CD14-positive monocyte (primary cell): ENCODE data around the gene NTM. TPM values are rescaled to one million over a fixed set of nuclear protein-coding genes. Genes with fewer than 3 reads are reported as not detected.
A peak's percentile ranks its signal among the peaks of the same experiment; 100 is the strongest.

Experiments
- DNase-seq, 3 donors: peaks; one replicate each; pipeline ENCODE4 v3.0.0-alpha.2; 2011 to 2022
- H2AFZ ChIP-seq: 2 replicates; pipeline ENCODE4 v1.6.0; 2012; ENCODE audit warnings: mild to moderate bottlenecking, low read depth, low read length, inconsistent platforms; ENCODE audit not compliant: insufficient read depth, poor library complexity, severe bottlenecking
- H3K27ac ChIP-seq, 2 donors: 1 replicate in 1 of 2; 2 replicates in 1 of 2; pipeline ENCODE4 v1.5.1; 2012 to 2013; ENCODE audit warnings: low read length in 2 of 2, control low read depth in 1 of 2, inconsistent platforms in 1 of 2, low read depth in 1 of 2, mild to moderate bottlenecking in 1 of 2
- H3K27me3 ChIP-seq, 2 donors: one replicate each; pipeline versions ENCODE4 v1.6.0 to v1.6.1; 2011 to 2013; ENCODE audit warnings: low read length in 2 of 2; ENCODE audit not compliant: control insufficient read depth in 2 of 2, insufficient read depth in 2 of 2
- H3K36me3 ChIP-seq, 2 donors: replicated peaks in 1 of 2; 1 replicate in 1 of 2; 2 replicates in 1 of 2; pipeline versions ENCODE4 v1.5.1 to v1.6.1; 2012 to 2013; ENCODE audit warnings: low read length in 2 of 2, control low read depth in 1 of 2, inconsistent platforms in 1 of 2, mild to moderate bottlenecking in 1 of 2; ENCODE audit not compliant: insufficient read depth in 2 of 2, control insufficient read depth in 1 of 2
- H3K4me1 ChIP-seq, 2 donors: 1 replicate in 1 of 2; 2 replicates in 1 of 2; pipeline versions ENCODE4 v1.5.1 to v1.6.1; 2012 to 2013; ENCODE audit warnings: low read length in 2 of 2, control low read depth in 1 of 2, inconsistent platforms in 1 of 2, mild to moderate bottlenecking in 1 of 2, moderate library complexity in 1 of 2; ENCODE audit not compliant: insufficient read depth in 2 of 2, control insufficient read depth in 1 of 2
- H3K4me2 ChIP-seq: replicated peaks from 2 replicates; pipeline ENCODE3; 2012; ENCODE audit warnings: low read length, moderate library complexity, mild to moderate bottlenecking; ENCODE audit not compliant: poor library complexity, severe bottlenecking; ENCODE audit errors: extremely low read depth
- H3K4me3 ChIP-seq, 3 experiments: fragments of 200-600 bp in 1 of 3; sonication (generic) in 1 of 3; replicated peaks in 1 of 3; 1 replicate in 2 of 3; 2 replicates in 1 of 3; pipeline ENCODE4 v1.5.1; 2011 to 2013; ENCODE audit warnings: low read length in 3 of 3, mild to moderate bottlenecking in 3 of 3, control low read depth in 2 of 3, low read depth in 2 of 3, inconsistent platforms in 1 of 3, moderate library complexity in 1 of 3
- H3K79me2 ChIP-seq: 2 replicates; pipeline ENCODE4 v1.6.0; 2012; ENCODE audit warnings: mild to moderate bottlenecking, control low read depth, inconsistent platforms, low read length, moderate library complexity; ENCODE audit not compliant: insufficient read depth
- H3K9ac ChIP-seq: 2 replicates; pipeline ENCODE4 v1.6.0; 2017; ENCODE audit warnings: low read length, mild to moderate bottlenecking; ENCODE audit not compliant: insufficient read depth, poor library complexity, severe bottlenecking
- H3K9me3 ChIP-seq, 2 donors: replicated peaks in 1 of 2; 1 replicate in 1 of 2; 2 replicates in 1 of 2; pipeline versions ENCODE4 v1.5.1 to v1.6.1; 2012 to 2013; ENCODE audit warnings: low read length in 2 of 2, control low read depth in 1 of 2; ENCODE audit not compliant: control insufficient read depth in 1 of 2, insufficient read depth in 1 of 2
- H4K20me1 ChIP-seq: 2 replicates; pipeline ENCODE4 v1.6.0; 2012; ENCODE audit warnings: mild to moderate bottlenecking, low read length, control low read depth, moderate library complexity; ENCODE audit not compliant: insufficient read depth
- H3K27ac Mint-ChIP-seq, 7 donors: one replicate each; pipeline ENCODE4 v1.8.0; 2020; ENCODE audit warnings: mild to moderate bottlenecking in 7 of 7, mixed read lengths in 7 of 7, moderate library complexity in 6 of 7, inconsistent platforms in 2 of 7
- H3K27me3 Mint-ChIP-seq, 3 donors: one replicate each; pipeline ENCODE4 v1.8.0; 2021 to 2022; ENCODE audit warnings: low read depth in 3 of 3, mild to moderate bottlenecking in 3 of 3, mixed read lengths in 3 of 3, moderate library complexity in 3 of 3, inconsistent platforms in 1 of 3
- H3K36me3 Mint-ChIP-seq, 2 donors: one replicate each; pipeline ENCODE4 v1.8.0; 2020; ENCODE audit warnings: mixed read lengths in 2 of 2, inconsistent platforms in 1 of 2, mild to moderate bottlenecking in 1 of 2
- H3K4me1 Mint-ChIP-seq: one replicate; pipeline ENCODE4 v1.8.0; 2020; ENCODE audit warnings: mild to moderate bottlenecking, mixed read lengths
- H3K4me3 Mint-ChIP-seq, 2 donors: one replicate each; pipeline ENCODE4 v1.8.0; 2020; ENCODE audit warnings: mild to moderate bottlenecking in 2 of 2, mixed read lengths in 2 of 2, moderate library complexity in 1 of 2
- H3K9me3 Mint-ChIP-seq, 7 donors: one replicate each; pipeline ENCODE4 v1.8.0; 2020 to 2022; ENCODE audit warnings: mixed read lengths in 7 of 7, mild to moderate bottlenecking in 6 of 7, moderate library complexity in 6 of 7, inconsistent platforms in 2 of 7
- CTCF ChIP-seq: fragments of 200-600 bp; IDR thresholded peaks from one replicate; pipeline ENCODE4 v1.8.0; 2022; ENCODE audit warnings: antibody characterized with exemption, mild to moderate bottlenecking
- WGBS: methylation state at CpG from one replicate; pipeline ENCODE4 v1.1.5; 2013; ENCODE audit warnings: missing lambda C conversion rate; ENCODE audit not compliant: insufficient coverage; 5-methylcytosine and 5-hydroxymethylcytosine counted together
- intact Hi-C, 2 donors: fragments of 100-400 bp; cut with micrococcal nuclease; formaldehyde crosslinking; loops; one replicate each; pipeline versions ENCODE4 v1.15.0 to v1.15.1; 2023
- polyA plus RNA-seq, 3 donors: library from polyadenylated mRNA; depleted of rRNA in 1 of 3; unstranded in 2 of 3; stranded (reverse) in 1 of 3; fragments of 300-500 nt in 2 of 3; fragments of >200 nt in 1 of 3; fragmentation: Illumina TruSeq in 2 of 3; gene quantifications; 1 replicate in 2 of 3; 2 replicates in 1 of 3; pipeline ENCODE4 v1.2.3, GENCODE V29; 2012 to 2021

The NTM gene
- polyA plus RNA-seq, 3 donors = not detected

DNA sequence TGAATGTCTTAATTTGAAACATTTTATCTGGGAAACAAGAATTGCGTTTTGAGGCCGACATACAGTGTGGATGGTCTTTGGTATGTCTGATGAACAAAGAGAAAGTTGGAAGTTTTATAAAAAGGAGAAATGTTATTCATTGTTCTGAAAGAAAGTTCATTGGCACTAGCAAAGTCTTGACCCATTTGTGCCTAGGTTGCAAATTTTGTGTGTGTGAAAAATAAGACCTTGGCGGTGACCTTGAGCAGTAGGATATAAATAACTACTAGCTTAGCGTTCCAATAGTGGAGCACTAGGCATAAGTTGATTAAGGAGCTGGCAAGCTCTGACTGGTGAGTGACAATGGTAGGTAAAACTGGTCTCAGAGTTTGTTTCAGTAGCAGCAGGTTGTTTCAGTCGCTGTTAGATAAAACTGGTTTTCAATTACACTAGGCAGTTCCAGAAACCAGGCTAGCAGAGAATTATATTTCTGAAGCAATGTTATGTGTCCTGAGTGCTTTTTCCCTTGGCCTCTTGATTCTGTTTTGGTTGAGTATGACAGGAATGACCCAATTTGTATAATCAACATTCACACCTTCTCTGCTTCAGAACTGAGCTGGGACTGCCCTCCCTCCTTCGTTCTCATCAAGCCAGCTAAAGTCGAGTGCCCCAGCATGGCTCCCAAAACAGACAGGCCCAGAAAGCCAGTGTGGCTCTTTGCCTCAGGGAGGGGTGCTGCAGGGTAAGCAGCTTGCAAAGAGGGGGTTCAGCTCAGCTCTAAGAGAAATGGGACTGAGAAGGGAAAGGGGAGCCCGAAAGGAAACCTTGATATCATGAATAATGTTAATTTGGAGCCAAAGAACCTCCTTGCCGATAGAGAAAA, 85.7 kb downstream of the NTM start:
- Histone ChIP-seq H4K20me1 (no peaks in the 10 kb centered on the region), H3K36me3 (no peaks in the 10 kb centered on the region), H3K4me3 (no peak overlapping the region), H3K27ac (no peak overlapping the region), H3K27me3 (no peaks in the 10 kb centered on the region), H3K79me2 (no peaks in the 10 kb centered on the region), H3K4me2 (no peak overlapping the region), H3K9me3 (no peaks in the 10 kb centered on the region), H3K9ac (no peak overlapping the region), H2AFZ (no peak overlapping the region), H3K4me1 (no peaks in the 10 kb centered on the region)
- intact Hi-C loops = no loop called here
- 86% methylated on average over 7 of the region's 9 CpGs for WGBS
- H3K4me1 Mint-ChIP-seq = no peaks in the 10 kb centered on the region
- H3K27me3 Mint-ChIP-seq = peaks cover 0 to 11% (median 3%) of the 10 kb centered on the region in 3 donors
- H3K27ac Mint-ChIP-seq = peak overlapping the region in 1 of 7 donors; percentile 55
- peaks cover 0 to 6% (median 0%) of the 10 kb centered on the region in 7 donors for H3K9me3 Mint-ChIP-seq
- TF ChIP-seq CTCF = no peak
- DNase-seq = no peak
- no peaks in the 10 kb centered on the region for H3K36me3 Mint-ChIP-seq
- H3K4me3 Mint-ChIP-seq = no peak overlapping the region

DNA sequence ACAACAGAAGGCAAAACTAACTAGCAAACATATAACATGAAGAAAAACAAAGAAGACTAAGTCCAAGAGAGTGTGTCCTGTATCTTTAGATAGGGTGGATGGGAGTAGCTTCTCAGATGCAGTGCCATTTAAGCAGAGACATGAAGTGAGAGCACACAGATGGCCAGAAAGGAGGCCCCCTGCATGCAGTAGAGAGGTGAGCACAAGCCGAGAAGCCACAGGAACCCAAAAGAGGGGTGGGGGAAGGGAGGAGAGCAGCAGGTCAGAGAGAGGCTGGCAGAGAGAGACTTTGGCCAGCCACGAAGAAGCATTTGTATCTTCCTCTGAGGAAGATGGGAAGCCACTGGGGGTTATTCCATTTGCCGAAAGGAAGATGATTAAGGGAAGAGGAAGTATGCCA, 86.7 kb downstream of the NTM start:
- peaks cover 0 to 15% (median 3%) of the 10 kb centered on the region in 3 donors for H3K27me3 Mint-ChIP-seq
- no peaks in the 10 kb centered on the region for H3K36me3 ChIP-seq
- no peak for TF ChIP-seq CTCF
- no peaks in the 10 kb centered on the region for H3K9me3 ChIP-seq
- H3K36me3 Mint-ChIP-seq = no peaks in the 10 kb centered on the region
- no peak overlapping the region for H3K4me2 ChIP-seq
- no peak overlapping the region for H3K4me3 Mint-ChIP-seq
- peaks cover 0 to 2% of the 10 kb centered on the region in 2 donors for H3K27me3 ChIP-seq
- H3K27ac Mint-ChIP-seq = no peak overlapping the region
- DNase-seq = no peak
- no peaks in the 10 kb centered on the region for H3K4me1 Mint-ChIP-seq
- H2AFZ ChIP-seq = no peak overlapping the region
- H3K79me2 ChIP-seq = no peaks in the 10 kb centered on the region
- no peaks in the 10 kb centered on the region for H3K4me1 ChIP-seq
- no peak overlapping the region for H3K4me3 ChIP-seq
- WGBS = 62% methylated on average over 3 of the region's 3 CpGs
- peaks cover 0 to 4% (median 0%) of the 10 kb centered on the region in 7 donors for H3K9me3 Mint-ChIP-seq
- H4K20me1 ChIP-seq = no peaks in the 10 kb centered on the region
- no peak overlapping the region for H3K27ac ChIP-seq
- no peak overlapping the region for H3K9ac ChIP-seq
- intact Hi-C loops = no loop called here
